ENCODE measurements around the gene NEU4. TPM values are rescaled to one million over a fixed set of nuclear protein-coding genes. Genes with fewer than 3 reads are reported as not detected.
A peak's percentile ranks its signal among the peaks of the same experiment; 100 is the strongest.

Gene NEU4
- total and polyA plus RNA-seq, 9 of the 15 experiments (the other 6 are each of a cell fraction or from before 2014, with no cell fraction given), result 0.01 to 0.40 TPM; not detected in 7

- TF ChIP-seq ZNF280B (CRISPR knock-in tag; IDR thresholded peaks at IDR 0.05) (no peak), DLX4 (CRISPR knock-in tag; IDR thresholded peaks at IDR 0.05) (no peak), NR3C1 (CRISPR knock-in tag; IDR thresholded peaks at IDR 0.05) (no peak), EP300 (IDR thresholded peaks at IDR 0.05; ENCODE audit: low read length) (no peak), MEF2A (IDR thresholded peaks at IDR 0.05; ENCODE audit: control insufficient read depth, low read depth, low read length) (no peak), ZNF445 (CRISPR knock-in tag; IDR thresholded peaks at IDR 0.05; ENCODE audit: low read depth) (no peak), JUND (IDR thresholded peaks at IDR 0.05; ENCODE audit: borderline replicate concordance, low read depth, low read length) (no peak), JUND (tag; IDR thresholded peaks at IDR 0.05; ENCODE audit: borderline replicate concordance, low read depth, low read length) (no peak)
Observed at GRCh38 chr2:241814393-241814642, 5.3 kb downstream of the NEU4 start (continued).

GRCh38 chr2:241814643-241815476, 5.9 kb downstream of the NEU4 start:
- Histone ChIP-seq H3K4me3 (no peak overlapping the region), H2AFZ (ENCODE audit: low read depth, low read length) (no peak overlapping the region), H3K79me2 (ENCODE audit: control insufficient read depth, insufficient read depth, low read length) (no peaks in the 10 kb centered on the region), H3K4me2 (ENCODE audit: insufficient read depth, low read length) (no peak overlapping the region), H3K4me1 (replicated peaks in 1 of 2; ENCODE audit: control insufficient read depth in 2 of 2, insufficient read depth in 2 of 2, low read length in 2 of 2) (peaks cover 0 to 71% of the 10 kb centered on the region in 2 experiments; a peak in 3 of 5 replicates), H3K27ac (ENCODE audit: extremely low read depth, low read depth, low read length) (no peak overlapping the region), H3K9me1 (ENCODE audit: control insufficient read depth, insufficient read depth, low read length) (no peaks in the 10 kb centered on the region), H4K20me1 (replicated peaks; ENCODE audit: control insufficient read depth, insufficient read depth, low read length) (no peaks in the 10 kb centered on the region), H3K36me3 (ENCODE audit: control insufficient read depth, insufficient read depth, low read length) (no peaks in the 10 kb centered on the region), H3K9ac (ENCODE audit: insufficient read depth in 1 of 2, low read depth in 2 of 2, low read length in 2 of 2) (peak overlapping the region in 1 of 2 experiments; percentile 6; a peak in 2 of 4 replicates), H3K27me3 (ENCODE audit: control insufficient read depth in 2 of 2, insufficient read depth in 2 of 2, low read length in 2 of 2) (no peaks in the 10 kb centered on the region), H3K9me3 (replicated peaks; ENCODE audit: control insufficient read depth, insufficient read depth, low read depth, low read length) (no peaks in the 10 kb centered on the region)
- no peak for DNase-seq (ENCODE audit: extremely low read depth in 1 of 4, low spot score in 3 of 4)
- ATAC-seq, result no peak; the same call in 2 of the 3 replicates
- WGBS (ENCODE audit: insufficient coverage, low coverage, missing lambda C conversion rate), result 60% methylated on average over 10 of the region's 52 CpGs
- CTCF ChIA-PET (ENCODE audit: low intra/inter-chr PET ratio), result no interaction called here
- FAIRE-seq, result no peak
- in situ Hi-C loops (cut with MboI), result no loop called here
- peak; percentile 51; the same call in 1 of the 2 replicates for TF ChIP-seq HNRNPL (IDR thresholded peaks at IDR 0.05; ENCODE audit: low read depth, low read length)
- TF ChIP-seq ZNF318 (IDR thresholded peaks at IDR 0.05; ENCODE audit: borderline replicate concordance in 1 of 2, low read depth in 1 of 2), result no peak
- POLR2A ChIA-PET, result no interaction called here
- intact Hi-C loops (cut with micrococcal nuclease), result no loop called here
- BruUV-seq (replicated peaks), result no TSS peak

Data from K562 (cell line).